Fibroblast of villous mesenchyme (primary cell): ENCODE data around the gene ADGRL4. TPM values are rescaled to one million over a fixed set of nuclear protein-coding genes. Genes with fewer than 3 reads are reported as not detected.
A peak's percentile ranks its signal among the peaks of the same experiment; 100 is the strongest.
"Not testable (repeated sequence)": the region's sequence is repeated elsewhere in the genome, so short reads cannot be mapped to it uniquely, and the experiment has no call there.

Experiments used
- DNase-seq: peaks from one replicate; pipeline ENCODE4 v3.0.0-alpha.2; 2010; ENCODE audit warnings: low read depth
- H3K4me3 ChIP-seq: 2 replicates; pipeline ENCODE4 v1.5.1; 2011; ENCODE audit warnings: low read depth, mild to moderate bottlenecking, low read length
- total RNA-seq: library from RNA; depleted of rRNA; stranded (reverse); fragments of >200 nt; gene quantifications from 2 replicates; pipeline ENCODE4 v1.2.3, GENCODE V29; 2012
- TF ChIP-seq, protein P1 (sequence below): IDR thresholded peaks from 2 replicates; pipeline ENCODE4 v1.5.1; 2012; ENCODE audit warnings: low read depth, mild to moderate bottlenecking, low read length; ENCODE audit not compliant: insufficient read depth

ADGRL4 gene
- total RNA-seq, 1 donor, result 4.7 TPM

DNA sequence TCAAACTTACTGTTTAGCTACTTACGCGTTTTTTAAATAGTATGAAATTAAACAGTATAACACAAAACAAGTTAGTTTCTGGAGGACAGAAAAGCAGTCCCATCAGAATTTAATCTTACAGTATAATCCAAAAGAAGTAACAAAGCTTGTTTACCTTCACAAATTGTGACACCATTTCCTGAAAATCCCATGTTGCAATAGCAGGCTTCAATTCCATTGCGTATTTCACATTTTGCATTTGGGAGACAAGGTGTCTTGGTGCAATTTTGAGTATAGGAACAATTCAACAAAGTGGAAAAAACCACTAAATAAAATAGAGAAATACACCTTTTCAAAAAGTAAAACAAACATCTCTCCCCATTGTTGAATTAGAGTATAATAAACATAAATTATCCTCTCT, 1.6 kb downstream of the ADGRL4 start:
- no peak overlapping the region for H3K4me3 ChIP-seq
- peak; percentile 3 for DNase-seq
- TF ChIP-seq, protein P1, sequence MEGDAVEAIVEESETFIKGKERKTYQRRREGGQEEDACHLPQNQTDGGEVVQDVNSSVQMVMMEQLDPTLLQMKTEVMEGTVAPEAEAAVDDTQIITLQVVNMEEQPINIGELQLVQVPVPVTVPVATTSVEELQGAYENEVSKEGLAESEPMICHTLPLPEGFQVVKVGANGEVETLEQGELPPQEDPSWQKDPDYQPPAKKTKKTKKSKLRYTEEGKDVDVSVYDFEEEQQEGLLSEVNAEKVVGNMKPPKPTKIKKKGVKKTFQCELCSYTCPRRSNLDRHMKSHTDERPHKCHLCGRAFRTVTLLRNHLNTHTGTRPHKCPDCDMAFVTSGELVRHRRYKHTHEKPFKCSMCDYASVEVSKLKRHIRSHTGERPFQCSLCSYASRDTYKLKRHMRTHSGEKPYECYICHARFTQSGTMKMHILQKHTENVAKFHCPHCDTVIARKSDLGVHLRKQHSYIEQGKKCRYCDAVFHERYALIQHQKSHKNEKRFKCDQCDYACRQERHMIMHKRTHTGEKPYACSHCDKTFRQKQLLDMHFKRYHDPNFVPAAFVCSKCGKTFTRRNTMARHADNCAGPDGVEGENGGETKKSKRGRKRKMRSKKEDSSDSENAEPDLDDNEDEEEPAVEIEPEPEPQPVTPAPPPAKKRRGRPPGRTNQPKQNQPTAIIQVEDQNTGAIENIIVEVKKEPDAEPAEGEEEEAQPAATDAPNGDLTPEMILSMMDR, result no peak

DNA sequence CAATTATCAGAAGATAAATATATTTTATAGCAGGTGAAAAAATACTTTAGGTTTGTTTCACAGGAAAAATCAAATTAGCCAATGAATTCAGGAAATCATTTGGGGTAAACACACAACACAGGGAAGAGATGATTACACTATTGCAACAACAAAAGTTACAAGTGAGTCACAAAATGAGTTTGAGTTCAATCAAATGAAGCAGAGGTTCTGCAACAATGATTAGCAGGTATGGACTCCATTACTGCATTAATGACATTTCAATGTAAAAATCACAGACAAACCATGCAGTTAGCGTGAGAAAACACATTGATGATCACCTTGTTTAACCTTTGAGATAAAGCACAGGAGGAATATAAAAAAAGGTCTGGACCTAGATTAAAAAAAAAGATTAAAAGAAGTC, 9.7 kb downstream of the ADGRL4 start:
- DNase-seq, result no peak
- TF ChIP-seq, protein P1, result no peak

DNA sequence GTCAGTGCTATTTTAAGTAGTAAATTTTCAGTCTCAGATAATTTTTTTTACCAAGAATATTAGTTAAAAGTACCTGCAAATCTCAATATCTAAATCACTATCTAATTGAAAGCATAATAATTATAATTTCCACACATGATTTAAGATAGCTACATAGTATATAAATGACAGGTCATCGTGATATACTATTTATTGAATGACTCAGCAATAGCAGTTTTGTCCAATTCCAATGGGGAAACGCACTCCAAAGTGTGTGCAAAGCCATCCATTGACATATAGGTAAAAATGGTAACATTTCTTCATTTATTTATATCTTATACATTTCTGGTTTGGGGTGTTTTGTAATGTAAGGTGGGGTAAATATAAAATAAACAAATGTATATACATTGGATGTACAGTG, 19.5 kb downstream of the ADGRL4 start:
- H3K4me3 ChIP-seq, result no peak overlapping the region
- TF ChIP-seq, protein P1, result no peak
- no peak for DNase-seq

More for the DNA sequence above, 9.7 kb downstream of the ADGRL4 start:
- H3K4me3 ChIP-seq, result no peak overlapping the region

DNA sequence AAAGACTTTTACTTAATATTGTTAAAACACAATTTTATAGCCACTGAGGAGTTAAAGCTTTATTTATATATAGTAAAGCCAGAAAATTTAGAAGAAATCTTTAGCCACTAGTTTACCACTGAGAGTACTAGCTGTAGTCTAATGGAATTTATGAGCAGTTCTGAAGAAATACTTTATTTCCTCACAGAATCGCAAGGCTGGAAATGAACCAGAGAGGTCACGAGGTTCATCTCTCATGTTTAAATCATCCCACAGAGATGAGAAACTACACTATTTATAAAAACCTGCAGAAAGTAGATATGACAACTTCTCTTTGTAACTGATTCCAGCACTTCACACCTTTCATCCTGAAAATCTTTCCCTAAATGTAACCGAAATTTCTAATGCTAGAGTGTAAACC, 26.0 kb downstream of the ADGRL4 start:
- DNase-seq, result no peak
- TF ChIP-seq, protein P1, result no peak
- no peak overlapping the region for H3K4me3 ChIP-seq

DNA sequence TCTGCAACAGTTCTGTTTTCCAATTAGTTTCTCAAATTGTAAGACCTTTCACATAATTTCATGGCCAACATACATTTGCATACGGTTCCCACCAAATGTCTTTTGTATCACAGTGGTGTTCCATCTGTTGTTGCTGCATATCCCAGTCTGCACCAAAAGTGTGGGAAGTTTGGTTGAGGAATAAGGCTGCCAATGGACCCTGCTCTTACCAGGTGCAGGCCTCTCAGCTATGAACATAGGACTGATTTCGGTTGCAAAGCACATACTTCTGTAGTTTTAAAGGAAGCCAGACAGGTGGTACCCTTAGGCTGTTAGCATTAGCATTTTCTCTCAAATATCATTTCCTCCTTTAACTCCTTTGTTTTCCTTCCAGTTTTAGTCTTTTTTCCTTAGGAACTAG, 33.8 kb downstream of the ADGRL4 start:
- H3K4me3 ChIP-seq, result no peak overlapping the region
- TF ChIP-seq, protein P1, result no peak
- DNase-seq, result no peak

DNA sequence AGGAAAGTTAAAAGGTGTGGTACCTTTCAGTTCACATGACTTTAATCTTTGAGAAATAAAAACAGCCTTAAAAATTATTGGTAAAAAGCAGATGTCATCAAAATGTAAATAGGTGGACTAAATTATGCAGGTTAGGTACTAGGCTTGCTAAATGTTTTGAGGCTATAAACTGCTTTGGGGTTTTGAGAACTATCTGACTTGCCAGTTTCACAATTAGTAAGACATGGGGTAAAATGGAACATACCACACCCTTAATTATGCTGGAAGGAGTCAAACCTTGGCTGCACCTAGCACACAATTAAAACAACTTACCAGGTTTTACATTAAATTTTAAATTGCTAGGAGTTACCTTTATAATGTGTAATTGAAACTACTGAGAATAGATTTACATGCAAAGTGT, 39.4 kb downstream of the ADGRL4 start:
- not testable (repeated sequence) for H3K4me3 ChIP-seq, DNase-seq

DNA sequence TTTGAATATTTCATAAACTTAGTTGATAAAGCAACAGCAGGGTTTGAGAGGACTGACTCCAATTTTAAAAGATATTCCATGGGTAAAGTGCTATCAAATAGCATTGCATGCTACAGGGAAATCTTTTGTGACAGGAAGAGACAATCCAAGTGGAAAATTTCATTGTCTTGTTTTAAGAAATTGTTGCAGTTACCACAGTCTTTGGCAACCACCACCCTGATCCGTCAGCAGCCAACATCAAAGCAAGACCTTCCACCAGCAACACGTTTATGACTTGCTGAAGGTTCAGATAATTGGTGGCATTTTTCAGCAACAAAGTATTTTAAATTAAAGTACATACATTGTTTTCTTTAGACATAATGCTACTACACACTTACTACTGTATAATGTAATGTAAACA, 47.8 kb downstream of the ADGRL4 start:
- TF ChIP-seq, protein P1, result no peak
- DNase-seq, result no peak
- H3K4me3 ChIP-seq, result no peak overlapping the region
